IPS DF 19.7 (cell line): ENCODE data around the gene KRTAP1-3.
"Not testable (repeated sequence)": the region's sequence is repeated elsewhere in the genome, so short reads cannot be mapped to it uniquely, and the experiment has no call there.

Source experiments
- DNase-seq: peaks from one replicate; pipeline ENCODE4 v3.0.0-alpha.2; 2013; ENCODE audit warnings: low read depth, low spot score

Gene KRTAP1-3

DNA sequence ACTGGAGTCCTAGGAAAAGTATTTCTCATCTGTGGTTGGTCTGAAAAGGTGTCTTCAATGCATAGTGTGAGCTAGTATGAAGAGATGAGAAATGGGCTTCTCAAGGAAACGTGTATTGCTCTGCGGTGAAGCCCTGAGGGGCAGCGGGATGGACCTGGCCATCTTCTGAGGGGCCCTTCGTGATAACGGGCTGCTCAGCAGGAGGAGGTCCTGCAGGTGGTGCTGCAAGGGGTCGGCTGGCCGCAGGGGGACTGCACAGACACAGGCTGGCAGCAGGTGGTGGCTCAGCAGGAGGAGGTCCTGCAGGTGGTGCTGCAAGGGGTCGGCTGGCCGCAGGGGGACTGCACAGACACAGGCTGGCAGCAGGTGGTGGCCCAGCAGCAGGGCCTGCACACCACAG is 19.9 kb upstream of the KRTAP1-3 start:
- not testable (repeated sequence) for DNase-seq

DNA sequence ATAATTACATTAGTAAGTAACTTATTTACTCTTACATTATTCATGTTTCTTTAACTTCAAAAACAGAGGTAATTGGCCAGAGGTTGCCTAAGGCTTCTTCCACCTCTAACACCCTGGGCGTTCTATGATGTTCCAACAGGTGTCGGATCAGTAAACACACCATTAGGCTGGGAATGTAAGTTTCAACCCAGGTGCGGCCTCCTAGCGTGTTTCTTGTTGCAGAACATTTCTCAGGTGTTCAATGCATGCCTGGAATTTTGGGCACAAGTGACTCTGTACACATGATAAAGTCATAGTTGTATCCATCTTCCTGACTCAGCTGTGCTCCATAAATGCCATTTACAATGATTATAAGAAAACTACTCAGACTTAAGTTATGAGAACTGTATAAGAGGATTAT is 19.4 kb upstream of the KRTAP1-3 start:
- no peak for DNase-seq

DNA sequence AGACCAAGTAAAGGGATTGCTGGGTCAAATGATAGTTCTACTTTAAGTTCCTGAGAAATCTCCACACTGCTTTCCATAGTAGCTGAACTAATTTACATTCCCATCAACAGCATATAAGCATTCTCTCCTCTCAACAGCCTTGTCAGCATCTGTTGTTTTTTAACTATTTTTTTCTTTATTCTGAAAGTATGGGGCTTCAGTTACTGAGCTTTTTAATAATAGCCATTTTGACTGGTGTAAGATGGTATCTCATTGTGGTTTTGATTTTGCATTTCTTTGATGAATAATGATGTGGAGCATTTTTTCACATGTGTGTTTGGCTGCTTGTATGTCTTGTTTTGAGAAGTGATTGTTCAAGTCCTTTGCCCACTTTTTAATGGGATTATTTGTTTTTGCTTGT is 17.9 kb upstream of the KRTAP1-3 start:
- DNase-seq = no peak

DNA sequence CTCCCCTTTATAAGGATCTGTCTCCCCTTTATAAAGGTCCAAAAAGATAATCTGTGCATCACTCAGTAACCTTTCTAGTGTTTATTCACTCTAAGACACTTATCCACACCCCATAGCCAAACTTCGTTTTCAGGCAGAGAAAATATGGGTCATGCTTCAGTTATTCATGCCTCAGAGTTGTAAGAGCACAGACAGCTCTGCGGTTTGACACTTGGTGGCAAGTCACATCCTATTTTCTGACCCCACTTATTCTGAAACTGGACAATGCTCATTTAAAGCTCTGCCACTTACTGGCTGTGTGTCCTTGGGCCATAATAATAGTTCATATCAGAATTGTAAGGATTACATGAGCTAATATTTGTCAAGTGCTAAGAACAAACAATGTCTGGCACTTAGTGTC is 14.4 kb upstream of the KRTAP1-3 start:
- DNase-seq = no peak

DNA sequence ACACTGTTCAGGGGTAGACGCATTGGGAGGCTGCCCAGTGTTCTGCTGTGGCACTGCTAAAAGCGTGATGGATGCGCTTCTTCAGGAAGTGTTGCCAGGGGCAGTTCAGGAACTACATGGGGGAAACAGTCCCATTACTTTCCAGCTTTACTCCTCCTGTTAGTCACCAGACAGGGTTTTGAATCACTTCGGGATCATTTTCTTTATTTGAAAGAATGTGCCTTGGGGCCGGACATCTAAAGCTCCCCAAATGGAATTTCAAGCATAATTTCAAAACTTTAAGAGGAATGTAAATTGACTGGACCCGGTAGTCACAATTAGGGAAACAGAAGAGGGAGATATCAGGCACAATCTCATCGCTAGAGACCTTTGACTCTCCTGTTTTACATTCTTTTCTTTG is 13.8 kb upstream of the KRTAP1-3 start:
- no peak for DNase-seq

DNA sequence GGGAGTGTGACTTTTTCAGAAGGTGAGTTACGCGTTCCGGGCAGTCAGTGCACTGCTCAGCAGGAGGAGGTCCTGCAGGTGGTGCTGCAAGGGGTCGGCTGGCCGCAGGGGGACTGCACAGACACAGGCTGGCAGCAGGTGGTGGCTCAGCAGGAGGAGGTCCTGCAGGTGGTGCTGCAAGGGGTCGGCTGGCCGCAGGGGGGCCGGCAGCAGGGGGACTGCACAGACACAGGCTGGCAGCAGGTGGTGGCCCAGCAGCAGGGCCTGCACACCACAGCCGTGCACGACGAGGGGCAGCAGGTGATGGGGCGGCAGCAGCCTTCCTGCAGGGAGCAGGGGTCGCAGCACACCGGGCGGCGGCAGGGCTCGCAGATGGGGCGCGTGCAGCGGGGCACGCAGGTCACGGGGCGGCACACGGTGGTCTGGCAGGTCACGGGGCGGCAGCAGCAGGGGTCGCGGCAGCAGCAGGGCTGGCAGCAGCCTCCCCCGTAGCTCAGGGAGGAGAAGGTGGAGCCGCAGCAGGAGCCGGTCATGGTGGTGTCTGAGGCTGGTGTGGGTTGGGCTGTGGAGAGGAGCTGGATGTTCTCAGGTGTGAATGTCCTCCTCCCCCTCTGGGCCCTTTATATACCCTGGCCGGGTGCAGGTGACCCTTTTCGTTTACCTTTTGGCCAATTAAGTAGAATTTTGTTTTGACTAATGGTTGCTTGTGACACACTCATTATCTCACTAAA is 12.2 kb upstream of the KRTAP1-3 start, which contains the start of gene KRTAP2-1:
Gene KRTAP2-1, minus strand, starts transcription at position 582 of the 731 bp plus-strand sequence. Its CDS starts 49 bp downstream, at position 533.
- not testable (repeated sequence) for DNase-seq

DNA sequence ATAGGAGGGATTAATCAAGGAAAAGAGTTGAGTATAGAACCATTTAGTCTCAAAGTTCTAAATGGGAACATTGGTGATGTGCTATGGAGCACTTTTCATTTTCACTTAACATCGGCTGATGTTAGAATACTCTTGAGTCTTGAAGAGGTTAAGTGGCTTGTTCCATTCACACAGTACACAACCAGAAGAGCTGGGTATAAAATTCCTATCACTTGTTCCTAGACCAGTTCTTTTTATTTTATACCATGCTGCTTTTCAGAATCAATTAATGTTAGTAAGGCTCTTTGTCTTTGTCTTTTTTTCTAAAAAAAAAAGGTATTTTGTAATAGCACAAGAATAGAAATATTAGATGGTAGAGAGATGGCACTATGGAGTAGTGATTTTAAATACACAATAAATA is 8.3 kb upstream of the KRTAP1-3 start:
- no peak for DNase-seq

DNA sequence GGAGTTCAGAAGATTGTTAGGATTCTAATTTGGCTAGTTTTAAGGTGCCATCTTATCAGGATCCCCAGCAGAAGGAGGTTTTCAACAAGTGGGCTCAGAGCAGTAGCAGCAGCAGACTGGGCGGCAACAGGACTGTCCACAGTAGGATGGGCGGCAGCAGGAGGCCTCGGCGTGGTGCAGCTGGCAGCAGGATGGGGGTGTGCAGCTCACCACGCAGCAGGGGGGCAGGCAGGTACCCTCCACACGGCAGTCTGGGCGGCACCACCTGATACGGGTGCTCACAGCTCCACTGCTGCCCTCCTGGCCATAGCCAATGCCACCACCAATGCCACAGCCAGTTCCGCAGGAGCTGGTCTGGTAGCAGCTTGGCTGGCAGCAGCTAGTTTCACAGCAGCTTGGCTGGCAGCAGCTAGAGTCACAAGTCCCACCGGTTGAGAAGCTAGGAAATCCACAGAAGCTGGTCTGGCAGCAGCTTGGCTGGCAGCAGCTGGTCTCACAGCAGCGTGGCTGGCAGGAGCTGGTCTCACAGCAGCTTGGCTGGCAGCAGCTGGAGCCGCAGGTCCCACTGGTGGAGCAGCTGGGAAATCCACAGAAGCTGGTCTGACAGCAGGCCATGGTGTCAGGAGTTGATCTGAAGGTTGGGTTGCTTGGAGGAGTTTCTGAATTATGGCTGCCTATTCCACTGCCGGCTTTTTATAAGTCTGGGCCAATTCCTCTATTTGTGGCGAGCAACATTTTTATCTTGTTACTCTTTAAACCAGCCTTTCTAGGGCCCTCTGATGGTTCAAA is 6.3 kb upstream of the KRTAP1-3 start, which contains the start of gene KRTAP1-1:
Gene KRTAP1-1, minus strand, starts transcription at position 668 of the 789 bp plus-strand sequence. Its CDS starts 53 bp downstream, at position 615.
- DNase-seq = not testable (repeated sequence)

DNA sequence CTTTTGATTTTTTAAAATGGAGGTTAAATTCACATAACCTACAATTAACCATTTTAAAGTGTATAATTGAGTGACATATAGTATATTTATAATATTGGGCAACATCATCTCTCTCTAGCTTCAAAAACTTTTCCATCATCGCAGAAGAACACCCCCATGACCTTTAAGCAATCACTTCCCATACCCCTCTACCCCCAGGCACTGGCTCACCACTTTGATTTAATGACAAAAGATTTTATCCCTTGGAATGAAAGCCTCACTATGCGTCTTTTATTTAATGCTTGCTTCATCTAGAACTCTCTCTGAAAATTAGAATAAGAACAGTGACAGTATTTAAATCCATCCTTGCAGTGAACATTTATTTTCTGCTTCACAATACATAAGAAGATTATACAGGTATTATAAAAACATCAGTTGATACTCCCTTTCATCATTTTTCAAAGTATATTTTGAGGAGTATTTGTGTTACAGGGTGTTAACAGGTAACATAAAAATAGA is 3.2 kb upstream of the KRTAP1-3 start:
- DNase-seq = no peak

DNA sequence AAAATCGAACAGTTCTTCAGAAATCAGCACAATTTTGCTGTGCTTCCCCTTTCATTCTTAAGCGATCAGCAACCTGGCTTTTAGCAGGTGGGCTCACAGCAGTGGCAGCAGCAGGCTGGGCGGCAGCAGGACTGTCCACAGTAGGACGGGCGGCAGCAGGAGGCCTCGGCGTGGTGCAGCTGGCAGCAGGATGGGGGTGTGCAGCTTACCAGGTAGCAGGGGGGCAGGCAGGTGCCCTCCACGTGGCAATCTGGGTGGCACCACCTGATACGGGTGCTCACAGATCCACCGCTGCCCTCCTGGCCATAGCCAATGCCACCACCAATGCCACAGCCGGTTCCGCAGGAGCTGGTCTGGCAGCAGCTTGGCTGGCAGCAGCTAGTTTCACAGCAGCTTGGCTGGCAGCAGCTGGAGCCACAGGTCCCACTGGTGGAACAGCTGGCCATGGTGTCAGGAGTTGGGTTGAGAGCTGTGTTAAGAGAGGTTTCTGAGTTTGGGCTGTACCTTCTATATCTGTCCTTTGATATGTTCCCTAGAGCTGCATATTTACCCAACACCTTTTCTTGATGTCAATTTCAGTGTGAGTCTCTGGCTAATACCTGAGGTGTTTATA is 4.9 kb downstream of the KRTAP1-3 start, which contains the start of gene KRTAP1-4:
Gene KRTAP1-4, minus strand, starts transcription at position 563 of the 613 bp plus-strand sequence. Its CDS starts 117 bp downstream, at position 446.
- DNase-seq = no peak

DNA sequence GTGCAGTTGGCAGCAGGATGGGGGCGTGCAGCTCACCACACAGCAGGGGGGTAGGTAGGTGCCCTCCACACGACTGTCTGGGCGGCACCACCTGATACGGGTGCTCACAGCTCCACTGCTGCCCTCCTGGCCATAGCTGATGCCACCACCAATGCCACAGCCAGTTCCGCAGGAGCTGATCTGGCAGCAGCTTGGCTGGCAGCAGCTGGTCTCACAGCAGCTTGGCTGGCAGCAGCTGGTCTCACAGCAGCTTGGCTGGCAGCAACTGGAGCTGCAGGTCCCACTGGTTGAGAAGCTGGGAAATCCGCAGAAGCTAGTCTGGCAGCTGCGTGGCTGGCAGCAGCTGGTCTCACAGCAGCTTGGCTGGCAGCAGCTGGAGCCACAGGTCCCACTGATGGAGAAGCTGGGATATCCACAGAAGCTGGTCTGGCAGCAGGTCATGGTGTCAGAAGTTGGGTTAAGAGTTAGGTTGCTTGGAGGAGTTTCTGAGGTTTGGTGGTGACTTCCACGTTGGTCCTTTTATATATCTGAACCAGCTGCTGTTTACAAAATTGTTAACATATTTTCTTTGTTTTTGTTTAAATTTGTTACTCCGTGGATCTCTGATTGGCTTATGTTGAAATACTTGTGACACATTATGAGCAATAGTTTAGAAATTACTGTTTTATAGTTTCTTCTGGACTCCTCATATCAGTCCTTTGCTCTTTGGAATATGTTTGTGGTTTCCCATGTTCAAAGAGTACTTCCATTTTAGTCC is 7.8 kb downstream of the KRTAP1-3 start, which contains the start of gene KRTAP1-5:
Gene KRTAP1-5, minus strand, starts transcription at position 494 of the 757 bp plus-strand sequence. Its CDS starts 53 bp downstream, at position 441.
- no peak for DNase-seq

DNA sequence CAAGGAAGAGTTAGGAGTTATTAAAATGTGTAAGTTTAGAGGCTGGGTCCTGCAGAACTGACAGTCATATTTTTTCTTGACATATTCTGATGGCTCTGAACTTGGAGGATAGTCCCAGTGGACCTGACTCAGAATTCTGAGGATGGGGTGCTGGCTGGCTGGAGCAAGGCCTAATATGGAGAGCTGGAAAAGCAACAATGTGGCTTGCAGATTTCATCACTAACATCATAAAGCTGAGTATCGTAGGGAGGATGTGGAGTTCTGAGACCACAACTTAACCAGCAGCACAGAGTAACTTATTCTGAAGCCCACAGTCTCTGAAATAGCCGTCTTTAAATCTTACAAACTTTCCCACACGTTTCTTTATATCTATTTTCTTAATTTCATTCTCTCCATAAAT is 10.0 kb downstream of the KRTAP1-3 start:
- DNase-seq = no peak

DNA sequence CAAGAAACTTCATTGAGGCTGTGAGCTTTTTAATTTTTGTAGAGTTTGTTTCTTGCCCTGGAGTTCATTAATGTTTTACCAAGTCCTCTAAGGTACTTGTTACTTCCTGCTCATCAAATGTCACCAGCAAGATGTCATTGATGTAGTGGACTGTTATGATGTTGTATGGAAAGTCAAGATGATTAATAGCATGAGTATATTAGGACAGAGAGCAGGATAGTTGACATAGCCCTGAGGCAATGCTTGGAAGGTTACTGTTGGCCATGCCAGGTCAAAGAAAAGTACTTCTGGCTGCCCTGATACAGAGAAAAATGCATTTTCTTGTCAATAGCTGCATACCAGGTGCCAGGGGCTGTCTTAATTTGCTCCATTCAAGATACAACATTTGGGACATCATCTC is 14.3 kb downstream of the KRTAP1-3 start:
- no peak for DNase-seq

DNA sequence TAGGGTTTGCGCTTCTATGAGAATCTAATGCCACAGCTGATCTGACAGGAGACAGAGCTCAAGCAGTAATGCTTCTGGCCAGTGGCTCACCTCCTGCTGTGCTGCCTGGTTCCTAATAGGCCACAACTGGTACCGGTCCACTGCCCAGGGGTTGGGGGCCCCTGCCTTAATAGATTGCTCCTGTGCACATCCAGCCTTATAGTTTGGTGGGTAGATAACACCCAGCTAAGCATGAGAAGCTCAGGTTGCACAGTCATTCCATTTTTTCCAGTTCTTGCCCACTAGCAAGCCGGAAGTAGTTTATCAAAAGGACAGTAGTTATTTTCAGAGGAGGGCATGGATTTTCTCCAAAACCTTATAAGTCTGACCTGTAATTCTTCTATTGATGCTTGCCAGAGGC is 15.3 kb downstream of the KRTAP1-3 start:
- DNase-seq = no peak

DNA sequence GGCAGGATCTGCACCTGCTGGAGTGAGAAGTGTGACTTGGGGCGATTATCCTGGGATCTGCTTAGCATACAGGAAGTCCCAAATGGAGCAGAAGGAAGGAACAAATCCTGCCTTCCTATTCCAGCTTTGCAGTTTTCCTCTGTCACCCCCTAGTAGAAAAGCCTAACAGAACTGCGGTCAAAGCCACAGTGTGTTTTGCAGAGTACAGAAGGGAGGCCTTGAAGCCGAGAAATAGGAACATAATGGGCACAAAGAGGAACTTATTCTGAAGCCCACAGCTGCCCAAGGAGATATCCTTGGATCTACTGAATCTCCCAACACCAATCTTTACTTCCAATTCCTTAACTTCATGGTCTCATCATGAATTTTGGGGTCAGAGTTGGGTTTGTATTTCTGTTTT is 16.1 kb downstream of the KRTAP1-3 start:
- DNase-seq = no peak

DNA sequence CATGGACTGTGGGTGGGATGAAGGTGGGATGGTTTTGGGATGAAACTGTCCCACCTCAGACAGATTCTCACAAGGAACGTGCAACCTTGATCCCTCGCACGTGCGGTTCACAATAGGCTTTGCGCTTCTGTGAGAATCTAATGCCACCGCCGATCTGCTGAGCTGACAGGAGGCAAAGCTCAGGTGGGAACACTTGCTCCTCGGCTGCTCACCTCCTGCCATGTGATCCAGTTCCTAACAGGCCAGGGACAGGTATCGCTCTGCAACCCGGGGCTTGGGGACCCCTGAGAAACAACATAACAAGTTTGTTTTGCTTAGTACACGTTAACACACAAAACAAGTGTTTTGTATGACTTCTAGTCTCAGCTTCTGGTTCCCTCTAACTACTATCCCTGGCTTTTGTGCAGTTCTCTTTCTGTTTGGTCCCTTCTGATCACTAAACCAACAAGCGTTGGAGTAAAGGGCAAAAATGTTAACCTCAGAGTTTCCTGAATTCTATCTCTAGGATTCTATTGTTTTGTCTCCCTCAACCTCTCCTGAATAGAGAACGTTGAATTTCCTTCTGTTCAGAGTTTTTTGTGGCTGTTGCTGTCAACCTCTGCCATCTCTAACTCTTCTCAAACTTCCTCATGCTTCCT is 18.0 kb downstream of the KRTAP1-3 start:
- no peak for DNase-seq

DNA sequence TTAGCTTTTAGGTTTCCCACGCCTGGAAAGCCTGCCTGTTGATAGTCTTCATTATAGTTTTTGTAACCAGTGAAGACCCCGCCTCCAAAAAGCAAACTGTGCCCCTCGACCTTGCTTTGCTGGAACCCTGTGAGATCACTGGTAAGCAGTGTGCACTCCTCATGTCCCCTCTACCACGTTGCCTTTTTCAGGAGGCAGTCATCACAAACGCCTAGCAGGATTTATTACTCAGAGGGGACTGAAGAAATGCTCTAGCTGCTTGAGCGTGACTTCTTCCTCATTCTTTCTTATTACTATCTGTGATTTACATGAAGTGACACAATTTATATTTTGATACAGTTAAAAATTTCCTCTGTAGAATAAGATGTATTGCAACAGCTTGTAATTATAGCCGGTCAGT is 19.2 kb downstream of the KRTAP1-3 start:
- DNase-seq = no peak

DNA sequence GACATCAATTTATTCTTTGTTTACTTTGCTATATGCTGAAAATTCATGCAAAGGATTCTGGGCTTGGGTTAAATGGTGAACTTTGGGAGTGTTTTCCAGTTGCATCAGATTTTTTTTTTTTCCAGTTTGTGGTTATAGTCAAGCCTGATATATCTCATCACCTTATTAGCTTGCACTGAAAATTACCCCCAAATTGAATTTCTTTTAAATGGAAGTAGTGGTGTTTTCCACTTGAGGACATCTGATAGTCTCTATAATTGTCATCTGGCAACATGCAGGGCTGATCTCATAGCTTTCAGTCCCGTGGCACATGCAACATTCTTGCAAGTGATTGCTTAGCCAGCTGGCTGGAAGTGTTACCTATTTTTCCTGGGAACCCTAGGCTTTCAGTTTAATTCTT is 21.1 kb downstream of the KRTAP1-3 start:
- DNase-seq = no peak

DNA sequence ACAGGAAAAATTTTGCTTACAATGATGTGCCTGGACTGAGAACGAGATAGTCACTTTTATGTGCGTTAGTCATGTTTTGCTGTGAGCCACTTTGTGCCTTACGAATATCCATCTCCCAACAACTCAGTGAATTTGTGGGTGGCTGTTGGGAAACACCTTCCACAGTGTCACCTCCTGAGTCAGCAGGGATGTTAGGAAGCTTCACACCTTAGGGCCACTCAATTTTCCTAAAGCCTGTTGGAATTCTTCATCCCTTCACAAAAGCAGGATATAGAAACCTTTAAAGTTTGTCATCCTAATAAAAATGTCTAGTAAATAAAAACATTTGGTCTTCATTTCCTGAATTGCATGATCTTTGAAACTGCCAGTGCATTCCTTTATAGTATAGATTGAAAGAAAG is 21.5 kb downstream of the KRTAP1-3 start:
- no peak for DNase-seq

DNA sequence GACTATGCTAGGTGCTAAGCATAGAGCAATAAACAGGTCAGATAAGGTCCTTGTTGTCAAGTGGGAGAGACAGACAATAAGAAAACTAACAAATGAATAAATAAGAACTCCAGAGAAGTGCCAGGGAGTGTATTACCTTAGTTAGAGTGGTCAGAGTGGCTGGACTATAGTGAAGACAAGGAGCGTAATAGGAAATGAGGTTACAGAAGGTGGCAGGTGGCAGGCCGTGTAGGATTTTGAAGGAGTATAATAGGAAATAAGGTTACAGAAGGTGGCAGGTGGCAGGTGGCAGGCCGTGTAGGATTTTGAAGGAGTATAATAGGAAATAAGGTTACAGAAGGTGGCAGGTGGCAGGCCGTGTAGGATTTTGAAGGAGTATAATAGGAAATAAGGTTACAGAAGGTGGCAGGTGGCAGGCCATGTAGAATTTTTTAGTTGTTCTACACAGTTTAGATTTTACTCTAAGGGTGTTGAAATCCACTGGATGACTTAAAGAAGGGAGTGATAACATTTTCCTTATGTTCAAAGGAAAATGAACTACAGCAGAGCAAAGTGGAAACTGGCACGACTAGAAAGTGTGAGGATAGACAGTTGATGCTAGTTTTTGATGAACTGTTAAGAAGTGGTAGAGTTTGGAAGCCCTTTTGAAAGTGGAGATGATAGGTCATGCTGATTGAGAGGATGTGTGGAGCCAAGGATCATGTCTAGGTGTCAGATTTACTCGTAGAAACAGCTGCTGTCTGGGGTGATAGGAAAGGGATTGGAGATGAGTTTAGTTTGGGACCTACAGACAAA is 22.2 kb downstream of the KRTAP1-3 start:
- DNase-seq = no peak
